Neural cell (in vitro differentiated cells): ENCODE data around the gene SLC27A4. TPM values are rescaled to one million over a fixed set of nuclear protein-coding genes. Genes with fewer than 3 reads are reported as not detected.

Experiments
- H2AFZ ChIP-seq: fragments of 200-600, 300-800 bp; sonication (generic), shearing (Covaris generic); 2 replicates; pipeline ENCODE4 v1.6.0; 2014; ENCODE audit warnings: low read depth, mild to moderate bottlenecking, antibody characterized with exemption, low read length, moderate library complexity
- H3F3A ChIP-seq: fragments of 200-600 bp; shearing (Covaris generic); 2 replicates; pipeline ENCODE4 v1.6.1; 2016; ENCODE audit warnings: mild to moderate bottlenecking, moderate library complexity, mixed read lengths, antibody characterized with exemption, low read length; ENCODE audit not compliant: insufficient read depth, poor library complexity, severe bottlenecking
- H3K27ac ChIP-seq: fragments of 200-600, 300-800 bp; sonication (generic), shearing (Covaris generic); 2 replicates; pipeline ENCODE4 v1.5.1; 2014; ENCODE audit warnings: mild to moderate bottlenecking, low read length, moderate library complexity
- H3K27me3 ChIP-seq: fragments of 300-800, 200-600 bp; sonication (generic), shearing (Covaris generic); 2 replicates; pipeline ENCODE4 v1.6.0; 2014; ENCODE audit warnings: mild to moderate bottlenecking, low read depth, low read length, moderate library complexity; ENCODE audit not compliant: insufficient read depth
- H3K36me3 ChIP-seq: fragments of 300-800, 200-600 bp; sonication (generic), shearing (Covaris generic); 2 replicates; pipeline ENCODE4 v1.5.1; 2014; ENCODE audit warnings: mild to moderate bottlenecking, antibody characterized with exemption, low read length, moderate library complexity; ENCODE audit not compliant: insufficient read depth
- H3K4me2 ChIP-seq: fragments of 300-800, 200-600 bp; sonication (generic), shearing (Covaris generic); 2 replicates; pipeline ENCODE4 v1.6.0; 2014; ENCODE audit warnings: mild to moderate bottlenecking, low read length
- H3K4me3 ChIP-seq: fragments of 300-800, 200-600 bp; sonication (generic), shearing (Covaris generic); 2 replicates; pipeline ENCODE4 v1.5.1; 2014; ENCODE audit warnings: mild to moderate bottlenecking, low read length, moderate library complexity
- H3K79me2 ChIP-seq: fragments of 200-600 bp; shearing (Covaris generic); replicated peaks from 2 replicates; pipeline ENCODE4 v1.6.0; 2014; ENCODE audit warnings: mild to moderate bottlenecking, low read length, moderate library complexity; ENCODE audit not compliant: insufficient read depth
- H3K9ac ChIP-seq: fragments of 300-800, 200-600 bp; sonication (generic), shearing (Covaris generic); 2 replicates; pipeline ENCODE4 v1.6.1; 2016; ENCODE audit warnings: mild to moderate bottlenecking, low read length, mixed read lengths
- H3K9me2 ChIP-seq: fragments of 200-600 bp; shearing (Covaris generic); 2 replicates; pipeline ENCODE4 v1.6.1; 2016; ENCODE audit warnings: mild to moderate bottlenecking, low read length, mixed read lengths; ENCODE audit not compliant: insufficient read depth
- H3K9me3 ChIP-seq: fragments of 200-600, 300-800 bp; sonication (generic), shearing (Covaris generic); 2 replicates; pipeline ENCODE4 v1.6.1; 2016; ENCODE audit warnings: mild to moderate bottlenecking, mixed run types, low read length, moderate library complexity, mixed read lengths
- H4K20me1 ChIP-seq: fragments of 200-600 bp; shearing (Covaris generic); 2 replicates; pipeline ENCODE4 v1.6.1; 2016; ENCODE audit warnings: mild to moderate bottlenecking, mixed run types; ENCODE audit not compliant: insufficient read depth
- EP300 ChIP-seq: fragments of 450-650 bp; conservative IDR thresholded peaks from 2 replicates; pipeline ENCODE4 v1.6.1; 2014; ENCODE audit warnings: antibody characterized with exemption, mild to moderate bottlenecking, moderate library complexity; ENCODE audit not compliant: poor library complexity, severe bottlenecking
- EZH2 ChIP-seq: fragments of 200-600, 300-800 bp; shearing (Covaris generic), sonication (generic); IDR thresholded peaks from 2 replicates; pipeline ENCODE4 v1.6.1; 2014; ENCODE audit warnings: antibody characterized with exemption, low read length, borderline replicate concordance, mild to moderate bottlenecking; ENCODE audit not compliant: insufficient read depth, poor library complexity, severe bottlenecking
- MXI1 ChIP-seq: fragments of 450-650 bp; conservative IDR thresholded peaks from 2 replicates; pipeline ENCODE4 v1.6.1; 2014; ENCODE audit warnings: antibody characterized with exemption, mild to moderate bottlenecking; ENCODE audit not compliant: poor library complexity, severe bottlenecking
- POLR2AphosphoS5 ChIP-seq: IDR thresholded peaks from 2 replicates; pipeline ENCODE4 v1.6.1; 2012
- RAD21 ChIP-seq: fragments of 450-650 bp; conservative IDR thresholded peaks from 2 replicates; pipeline ENCODE4 v1.6.1; 2014; ENCODE audit warnings: antibody characterized with exemption, mild to moderate bottlenecking, moderate library complexity
- REST ChIP-seq: IDR thresholded peaks from 2 replicates; pipeline ENCODE4 v1.6.1; 2012; ENCODE audit warnings: borderline replicate concordance
- SMC3 ChIP-seq: fragments of 450-650 bp; conservative IDR thresholded peaks from 2 replicates; pipeline ENCODE4 v1.6.1; 2014; ENCODE audit warnings: antibody characterized with exemption, mild to moderate bottlenecking, moderate library complexity; ENCODE audit not compliant: poor library complexity
- TAF1 ChIP-seq: IDR thresholded peaks from 2 replicates; pipeline ENCODE4 v1.6.1; 2012; ENCODE audit warnings: low read depth
- polyA plus RNA-seq: library from polyadenylated mRNA; depleted of rRNA; stranded (reverse); fragments of >200 nt; gene quantifications from 2 replicates; pipeline ENCODE4 v1.2.3, GENCODE V29; 2014
- TF ChIP-seq, protein P1 (sequence below): fragments of 450-650 bp; IDR thresholded peaks from 2 replicates; pipeline ENCODE4 v1.5.1; 2014; ENCODE audit warnings: antibody characterized with exemption, mild to moderate bottlenecking, moderate library complexity; ENCODE audit not compliant: poor library complexity, severe bottlenecking

The SLC27A4 gene
- polyA plus RNA-seq, 1 donor from 2014 or later = 31.6 TPM

DNA sequence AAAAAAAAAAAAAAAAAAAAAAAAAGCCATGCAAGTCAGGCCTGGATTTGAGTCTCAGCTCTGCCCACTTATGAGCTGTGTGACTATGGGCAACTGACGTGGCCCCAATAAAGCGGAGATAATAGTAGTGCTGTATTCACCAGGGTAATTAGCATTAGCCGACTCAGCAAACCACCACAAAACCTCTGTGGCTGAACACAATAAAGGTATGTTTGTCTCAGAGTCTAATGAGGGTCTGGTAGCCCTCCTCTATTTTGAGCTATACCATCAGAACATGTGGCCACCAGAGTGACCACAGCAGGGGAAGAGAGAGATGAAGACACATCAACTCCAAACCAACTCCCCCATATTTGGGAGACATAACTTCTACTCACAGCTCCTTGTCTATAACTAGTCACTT is 48.3 kb upstream of the SLC27A4 start (continued):
- TF ChIP-seq EP300 = no peak

DNA sequence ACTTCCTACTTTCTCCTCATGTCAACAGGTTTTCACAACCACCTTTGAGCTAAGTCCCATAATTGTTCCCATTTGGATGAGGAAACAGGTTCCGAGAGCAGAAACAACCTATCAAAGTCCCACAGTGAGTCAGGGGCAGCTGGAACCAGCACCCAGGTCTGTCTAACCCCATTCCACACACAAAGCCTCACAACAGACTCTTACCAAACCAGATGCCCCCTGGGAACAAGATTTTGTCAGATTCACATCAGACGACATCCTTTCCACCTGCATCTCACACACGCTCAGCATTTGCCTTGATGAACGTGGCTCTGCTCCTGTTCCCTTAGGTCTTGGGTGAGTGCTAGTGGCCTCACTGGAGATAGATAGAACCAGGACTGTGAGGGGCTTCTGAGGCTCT is 47.2 kb upstream of the SLC27A4 start:
- Histone ChIP-seq H3K27me3 (no peaks in the 10 kb centered on the region), H3F3A (no peaks in the 10 kb centered on the region), H2AFZ (no peak overlapping the region), H3K4me3 (no peak overlapping the region), H3K36me3 (peaks cover 4% of the 10 kb centered on the region), H3K9me3 (no peaks in the 10 kb centered on the region), H3K9ac (no peak overlapping the region), H3K27ac (no peak overlapping the region), H3K79me2 (no peaks in the 10 kb centered on the region), H4K20me1 (no peaks in the 10 kb centered on the region), H3K4me2 (no peak overlapping the region), H3K9me2 (no peaks in the 10 kb centered on the region)
- TF ChIP-seq REST = no peak
- TF ChIP-seq EZH2 = no peak
- no peak for TF ChIP-seq MXI1
- TF ChIP-seq POLR2AphosphoS5 = no peak
- no peak for TF ChIP-seq RAD21
- TF ChIP-seq, protein P1, sequence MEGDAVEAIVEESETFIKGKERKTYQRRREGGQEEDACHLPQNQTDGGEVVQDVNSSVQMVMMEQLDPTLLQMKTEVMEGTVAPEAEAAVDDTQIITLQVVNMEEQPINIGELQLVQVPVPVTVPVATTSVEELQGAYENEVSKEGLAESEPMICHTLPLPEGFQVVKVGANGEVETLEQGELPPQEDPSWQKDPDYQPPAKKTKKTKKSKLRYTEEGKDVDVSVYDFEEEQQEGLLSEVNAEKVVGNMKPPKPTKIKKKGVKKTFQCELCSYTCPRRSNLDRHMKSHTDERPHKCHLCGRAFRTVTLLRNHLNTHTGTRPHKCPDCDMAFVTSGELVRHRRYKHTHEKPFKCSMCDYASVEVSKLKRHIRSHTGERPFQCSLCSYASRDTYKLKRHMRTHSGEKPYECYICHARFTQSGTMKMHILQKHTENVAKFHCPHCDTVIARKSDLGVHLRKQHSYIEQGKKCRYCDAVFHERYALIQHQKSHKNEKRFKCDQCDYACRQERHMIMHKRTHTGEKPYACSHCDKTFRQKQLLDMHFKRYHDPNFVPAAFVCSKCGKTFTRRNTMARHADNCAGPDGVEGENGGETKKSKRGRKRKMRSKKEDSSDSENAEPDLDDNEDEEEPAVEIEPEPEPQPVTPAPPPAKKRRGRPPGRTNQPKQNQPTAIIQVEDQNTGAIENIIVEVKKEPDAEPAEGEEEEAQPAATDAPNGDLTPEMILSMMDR = no peak
- no peak for TF ChIP-seq TAF1
- TF ChIP-seq SMC3 = no peak
- TF ChIP-seq EP300 = no peak

- Histone ChIP-seq H2AFZ (no peak overlapping the region), H3K27me3 (no peaks in the 10 kb centered on the region), H3K27ac (no peak overlapping the region), H3F3A (no peaks in the 10 kb centered on the region), H3K36me3 (no peaks in the 10 kb centered on the region), H3K4me2 (no peak overlapping the region), H3K9me2 (no peaks in the 10 kb centered on the region), H3K79me2 (no peaks in the 10 kb centered on the region), H4K20me1 (no peaks in the 10 kb centered on the region), H3K4me3 (no peak overlapping the region), H3K9ac (no peak overlapping the region), H3K9me3 (no peaks in the 10 kb centered on the region)
- TF ChIP-seq RAD21 = no peak
- no peak for TF ChIP-seq REST
- no peak for TF ChIP-seq EZH2
- TF ChIP-seq, protein P1 = no peak
- TF ChIP-seq MXI1 = no peak
- no peak for TF ChIP-seq SMC3
- TF ChIP-seq EP300 = no peak
- no peak for TF ChIP-seq TAF1
- no peak for TF ChIP-seq POLR2AphosphoS5
Observed at GRCh38 chr9:128294142-128294541, 46.2 kb upstream of the SLC27A4 start.
